ENCODE results near the gene NSMCE4A. TPM values are rescaled to one million over a fixed set of nuclear protein-coding genes. Genes with fewer than 3 reads are reported as not detected.
A peak's percentile ranks its signal among the peaks of the same experiment; 100 is the strongest.

The NSMCE4A gene
- polyA plus RNA-seq, 1 experiment: 14.4 TPM

DNA sequence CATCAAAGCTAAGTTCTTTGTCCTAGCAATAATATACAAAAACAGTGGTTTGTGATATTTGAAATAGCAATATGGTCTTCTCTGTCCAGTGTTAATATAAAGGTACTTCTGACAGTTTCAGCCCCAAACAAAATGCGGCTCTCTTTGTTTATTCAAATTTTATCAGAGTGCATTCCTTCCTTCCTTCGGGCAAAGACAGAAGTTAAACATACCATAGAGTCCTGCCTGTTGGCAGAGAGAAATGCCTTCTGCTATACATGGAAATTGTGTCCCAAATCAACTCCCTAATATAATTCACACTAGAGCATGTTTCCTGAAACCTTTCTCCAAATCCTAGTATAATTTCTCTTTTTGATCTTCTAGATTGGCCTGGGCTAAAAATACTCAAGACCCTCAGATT, 26.0 kb downstream of the NSMCE4A start:
- no peak for TF ChIP-seq CTCF (IDR thresholded peaks at IDR 0.05; ENCODE audit: insufficient read depth, low read depth, low read length)
- Histone ChIP-seq H3K27me3 (ENCODE audit: control insufficient read depth, insufficient read depth, low read length) (no peaks in the 10 kb centered on the region), H3K36me3 (ENCODE audit: control insufficient read depth, insufficient read depth, low read length) (peaks cover 1% of the 10 kb centered on the region; the same call in 1 of the 2 replicates), H3K4me3 (ENCODE audit: low read depth, low read length) (no peak overlapping the region)
- CTCF ChIA-PET: no interaction called here
- POLR2A ChIA-PET: no interaction called here
- DNase-seq (ENCODE audit: low read depth): no peak

- ChIA-PET CTCF (interaction anchor here (1.2 kb wide), 1 partner anchor 104 kb away, joined by 5 read pairs; no protein-coding TSS in a partner anchor), POLR2A (no interaction called here)
- Histone ChIP-seq H3K36me3 (ENCODE audit: control insufficient read depth, insufficient read depth, low read length) (peaks cover 1% of the 10 kb centered on the region; the same call in 1 of the 2 replicates), H3K4me3 (ENCODE audit: low read depth, low read length) (no peak overlapping the region), H3K27me3 (ENCODE audit: control insufficient read depth, insufficient read depth, low read length) (no peaks in the 10 kb centered on the region)
- no peak for DNase-seq (ENCODE audit: low read depth)
- TF ChIP-seq CTCF (IDR thresholded peaks at IDR 0.05; ENCODE audit: insufficient read depth, low read depth, low read length): no peak
Measured at GRCh38 chr10:121947343-121948330, 27.4 kb downstream of the NSMCE4A start.

DNA sequence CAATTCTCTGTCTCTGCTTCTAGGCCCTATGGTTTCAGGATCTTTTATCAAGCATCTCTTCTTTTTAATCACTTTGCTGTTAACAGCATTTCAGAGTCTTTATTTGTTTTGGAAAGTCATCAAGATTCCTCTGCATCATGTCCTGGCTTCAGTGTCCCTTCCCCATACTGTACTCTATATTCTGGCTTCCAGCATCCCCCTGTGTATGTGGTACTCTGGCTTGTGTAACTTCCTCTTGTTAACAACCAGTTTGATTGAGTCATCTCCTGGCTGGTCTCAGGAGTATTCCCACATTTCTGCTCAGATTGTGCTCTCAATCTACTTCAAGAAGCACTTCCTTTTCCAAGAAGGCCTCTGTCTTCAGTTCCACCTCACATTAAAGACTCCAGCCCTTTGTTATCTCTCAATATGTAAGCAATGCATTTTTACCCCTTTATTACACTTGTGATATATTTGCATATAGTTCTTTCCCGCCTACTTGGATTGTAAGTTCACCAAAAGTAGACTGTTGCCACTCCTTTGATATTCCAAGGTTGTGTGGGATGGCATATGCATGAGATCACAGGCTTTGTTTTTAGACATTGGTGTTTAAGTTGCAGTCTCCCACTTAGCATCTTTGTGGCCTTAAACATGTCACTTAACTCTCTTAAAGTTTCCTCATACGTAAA, 32.1 kb downstream of the NSMCE4A start:
- peak; percentile 69 for DNase-seq (ENCODE audit: low read depth)
- Histone ChIP-seq H3K4me3 (ENCODE audit: low read depth, low read length) (no peak overlapping the region), H3K27me3 (ENCODE audit: control insufficient read depth, insufficient read depth, low read length) (no peaks in the 10 kb centered on the region), H3K36me3 (ENCODE audit: control insufficient read depth, insufficient read depth, low read length) (no peaks in the 10 kb centered on the region)
- CTCF ChIA-PET: no interaction called here
- TF ChIP-seq CTCF (IDR thresholded peaks at IDR 0.05; ENCODE audit: insufficient read depth, low read depth, low read length): no peak
- POLR2A ChIA-PET: no interaction called here

GRCh38 chr10:121941532-121941931, 33.5 kb downstream of the NSMCE4A start:
- POLR2A ChIA-PET: no interaction called here
- CTCF ChIA-PET: no interaction called here
- TF ChIP-seq CTCF (IDR thresholded peaks at IDR 0.05; ENCODE audit: insufficient read depth, low read depth, low read length): no peak
- Histone ChIP-seq H3K36me3 (ENCODE audit: control insufficient read depth, insufficient read depth, low read length) (no peaks in the 10 kb centered on the region), H3K4me3 (ENCODE audit: low read depth, low read length) (no peak overlapping the region), H3K27me3 (ENCODE audit: control insufficient read depth, insufficient read depth, low read length) (no peaks in the 10 kb centered on the region)
- DNase-seq (ENCODE audit: low read depth): no peak

GRCh38 chr10:121936295-121936694, 38.7 kb downstream of the NSMCE4A start:
- POLR2A ChIA-PET: no interaction called here
- CTCF ChIA-PET: interaction anchor here (0.6 to 1.0 kb wide), 2 partner anchors 20 to 177 kb away, joined by 3 to 4 read pairs; no protein-coding TSS in a partner anchor
- TF ChIP-seq CTCF (IDR thresholded peaks at IDR 0.05; ENCODE audit: insufficient read depth, low read depth, low read length): no peak
- Histone ChIP-seq H3K4me3 (ENCODE audit: low read depth, low read length) (no peak overlapping the region), H3K27me3 (ENCODE audit: control insufficient read depth, insufficient read depth, low read length) (no peaks in the 10 kb centered on the region), H3K36me3 (ENCODE audit: control insufficient read depth, insufficient read depth, low read length) (no peaks in the 10 kb centered on the region)
- no peak for DNase-seq (ENCODE audit: low read depth)
